ENCODE results near the gene MAP3K20.
"Not testable (repeated sequence)": the region's sequence is repeated elsewhere in the genome, so short reads cannot be mapped to it uniquely, and the experiment has no call there.

The MAP3K20 gene

DNA sequence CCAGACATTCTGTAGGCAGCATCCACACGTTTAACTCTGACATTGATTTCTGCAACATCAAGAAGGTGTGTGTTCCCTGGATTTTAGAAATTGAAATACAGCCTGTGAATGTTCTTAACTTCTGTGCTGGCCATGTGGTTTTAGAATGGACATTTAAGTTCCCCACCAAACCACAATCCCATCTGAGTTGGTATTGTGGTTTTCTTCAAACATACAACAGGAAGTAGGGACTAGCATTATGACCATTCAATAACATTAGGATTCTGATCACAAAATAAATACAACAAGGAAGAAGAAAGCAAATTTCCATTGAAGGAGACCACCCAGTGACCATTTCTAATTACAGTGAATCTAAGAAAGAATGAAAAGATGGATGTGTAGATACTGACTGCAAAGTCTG is 51.2 kb downstream of the MAP3K20 start:
- no peak for DNase-seq

- not testable (repeated sequence) for DNase-seq
Measured at GRCh38 chr2:173128132-173128531, 52.5 kb downstream of the MAP3K20 start.

DNA sequence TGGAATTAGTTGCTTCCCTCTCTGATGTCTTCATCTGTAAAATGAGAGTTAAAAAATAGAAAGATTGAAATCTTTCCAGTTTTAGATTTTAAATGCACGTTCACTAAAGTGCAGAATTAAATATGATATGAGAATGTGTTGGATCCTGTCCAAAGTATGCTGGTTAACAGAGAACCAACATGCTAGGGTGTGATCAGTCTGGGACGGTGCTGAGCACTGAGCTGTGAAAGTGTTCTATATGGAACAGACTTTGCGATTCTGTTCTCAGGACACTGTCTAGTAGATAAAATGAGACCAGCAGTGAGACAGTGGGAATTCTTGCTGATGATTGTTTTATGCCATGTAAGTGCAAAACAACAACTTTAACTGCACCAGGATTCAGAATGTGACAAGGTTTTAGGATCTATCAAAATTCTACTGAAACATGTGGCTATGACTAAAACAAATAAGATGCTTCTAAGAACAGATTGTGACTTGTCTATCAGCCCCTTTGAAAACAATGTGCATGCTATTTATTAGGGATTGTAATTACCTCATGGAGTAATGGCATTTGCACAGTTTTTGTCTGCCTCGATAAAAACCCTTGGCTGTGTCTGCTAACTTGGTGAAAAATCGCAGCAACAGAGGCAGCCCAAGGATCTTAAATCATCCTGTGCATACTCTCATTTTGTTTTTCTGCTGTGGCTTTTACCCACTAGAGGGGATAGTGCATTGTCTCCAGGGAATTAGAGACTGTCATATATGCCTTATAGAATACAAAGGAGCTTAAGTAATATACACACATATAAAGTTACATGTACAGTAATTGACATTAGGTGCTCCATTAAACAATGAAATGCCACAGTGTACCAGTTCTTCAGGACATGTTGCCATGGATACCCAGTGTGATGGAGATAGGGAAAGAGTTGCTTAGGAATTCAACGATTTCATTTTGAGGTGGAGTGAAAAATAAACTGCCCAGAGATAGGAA is 55.1 kb downstream of the MAP3K20 start:
- no peak for DNase-seq

GRCh38 chr2:173132531-173132930 is 56.9 kb downstream of the MAP3K20 start:
- DNase-seq = no peak

- no peak for DNase-seq
Measured at GRCh38 chr2:173134703-173135102, 59.1 kb downstream of the MAP3K20 start.

GRCh38 chr2:173136067-173136466 is 60.4 kb downstream of the MAP3K20 start:
- DNase-seq = no peak

GRCh38 chr2:173136599-173136998 is 61.0 kb downstream of the MAP3K20 start:
- no peak for DNase-seq

- no peak for DNase-seq
Measured at GRCh38 chr2:173137610-173138009, 62.0 kb downstream of the MAP3K20 start.

- no peak for DNase-seq
Measured at GRCh38 chr2:173138962-173139361, 63.3 kb downstream of the MAP3K20 start.

- no peak for DNase-seq
Measured at GRCh38 chr2:173141666-173142065, 66.0 kb downstream of the MAP3K20 start.

DNA sequence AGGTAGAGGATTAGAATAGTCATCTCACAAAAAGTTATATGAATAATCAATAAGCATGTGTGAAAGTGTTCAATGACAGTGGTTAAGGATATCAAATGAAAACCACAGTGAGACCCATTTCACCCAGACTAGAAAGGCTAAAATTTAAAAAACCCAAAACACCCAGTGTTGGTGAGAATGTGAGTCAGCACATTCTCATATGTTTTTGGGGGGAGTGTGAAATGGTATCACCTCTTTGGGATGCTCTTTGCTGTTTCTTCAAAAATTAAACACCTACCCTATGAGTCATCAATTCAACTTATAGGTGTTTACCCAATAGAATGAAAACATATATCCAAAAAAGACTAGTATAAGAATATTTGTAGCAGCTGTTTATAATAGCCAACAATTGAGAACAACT is 69.8 kb downstream of the MAP3K20 start:
- DNase-seq = no peak

DNA sequence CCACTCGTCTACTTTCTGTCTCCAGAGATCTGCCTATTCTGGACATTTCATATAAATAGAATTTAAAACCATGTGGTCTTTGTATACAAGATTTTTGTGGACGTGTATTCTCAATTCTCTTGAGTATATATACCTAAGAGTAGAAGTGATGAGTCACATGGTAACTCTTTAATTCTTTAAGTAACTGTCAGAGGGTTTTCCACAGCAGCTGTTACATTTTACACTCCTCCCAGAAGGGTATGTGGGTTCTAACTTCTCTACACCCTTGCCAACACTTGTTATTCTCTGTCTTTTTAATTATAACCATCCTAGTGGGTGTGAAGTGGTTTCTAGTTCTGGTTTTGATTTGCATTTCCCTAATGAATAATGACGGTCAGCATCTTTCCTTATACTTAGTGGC is 70.9 kb downstream of the MAP3K20 start:
- DNase-seq = no peak

- no peak for DNase-seq
Measured at GRCh38 chr2:173148520-173148919, 72.9 kb downstream of the MAP3K20 start.

GRCh38 chr2:173149491-173149890 is 73.8 kb downstream of the MAP3K20 start:
- DNase-seq = no peak

DNA sequence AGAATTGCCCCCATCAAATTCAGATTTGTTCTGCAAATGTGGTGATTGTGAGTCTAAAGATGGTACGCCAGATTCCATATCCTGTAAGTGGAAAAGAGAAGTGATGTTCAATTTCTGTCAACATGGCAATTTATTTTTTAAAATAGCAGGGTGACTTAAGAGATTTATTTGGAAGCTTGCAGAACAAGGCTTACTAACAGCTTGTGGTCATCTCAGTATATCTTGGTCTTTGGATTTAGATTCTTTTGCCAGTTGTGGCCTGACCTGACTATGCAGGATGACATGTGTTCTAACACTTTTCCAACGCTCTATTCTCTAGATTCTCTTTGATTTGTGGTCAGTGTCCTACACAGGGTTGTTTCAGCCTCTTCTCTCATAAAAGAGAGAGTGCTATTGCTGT is 74.4 kb downstream of the MAP3K20 start:
- DNase-seq = no peak

GRCh38 chr2:173150963-173151362 is 75.3 kb downstream of the MAP3K20 start:
- no peak for DNase-seq

- no peak for DNase-seq
Measured at GRCh38 chr2:173151671-173152401, 76.2 kb downstream of the MAP3K20 start.

DNA sequence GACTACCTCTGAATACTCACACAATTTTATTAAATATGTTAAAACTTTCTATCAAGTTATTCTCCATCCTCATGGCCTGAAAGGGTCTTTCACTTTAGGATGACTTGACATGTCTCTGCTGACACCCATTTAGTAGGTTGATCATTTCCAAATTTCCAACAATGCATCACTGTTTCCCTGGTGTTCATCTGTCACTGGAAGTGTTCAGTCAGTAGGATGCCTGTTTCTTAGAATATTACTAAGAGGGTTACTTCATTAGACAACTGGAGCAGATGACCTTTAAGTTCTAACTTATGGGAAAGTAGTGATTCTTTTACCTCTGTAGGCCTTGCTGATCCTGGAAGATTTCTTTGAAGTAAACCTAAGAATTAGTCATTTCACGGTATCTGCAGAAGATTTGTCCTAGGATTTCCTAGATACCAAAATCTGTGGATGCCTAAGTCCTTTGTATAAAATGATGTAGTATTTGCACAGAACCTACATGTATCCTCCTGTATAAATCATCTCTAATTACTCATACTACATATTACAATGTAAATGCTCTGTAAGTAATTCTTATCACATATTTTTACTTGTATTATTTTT is 77.7 kb downstream of the MAP3K20 start:
- DNase-seq = no peak

- DNase-seq = no peak
Measured at GRCh38 chr2:173157676-173158293, 82.1 kb downstream of the MAP3K20 start.

DNA sequence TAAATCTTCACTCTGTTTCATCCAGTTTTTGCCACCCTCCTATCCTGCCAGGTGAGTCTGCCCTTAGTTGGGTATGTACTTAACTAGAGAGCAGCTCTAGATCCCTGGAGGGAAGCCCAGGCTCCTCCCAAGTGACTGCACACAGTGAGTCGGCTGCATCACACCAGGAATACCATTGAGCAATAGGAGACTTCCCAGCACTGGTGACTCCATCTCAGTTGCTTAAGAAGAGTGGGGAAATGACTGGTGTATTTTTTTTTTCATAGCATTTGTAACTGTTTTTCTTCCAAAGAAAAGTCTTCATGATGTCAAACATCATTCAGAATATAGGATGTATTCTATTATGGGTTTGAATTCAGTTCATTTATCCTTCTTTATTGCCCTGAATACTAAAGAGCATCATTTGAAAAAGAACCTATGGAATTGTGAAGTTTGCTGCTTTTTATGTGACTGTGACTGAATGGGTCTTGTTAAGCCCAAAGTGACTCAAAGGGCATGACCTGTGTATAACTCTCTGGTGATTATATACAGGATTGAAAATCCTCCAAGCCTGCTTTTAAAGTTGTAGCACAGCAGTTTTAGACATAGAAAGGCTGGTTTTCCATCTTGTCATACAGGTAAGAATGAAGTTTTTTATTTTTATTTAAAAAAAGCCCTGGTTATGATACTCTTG is 84.3 kb downstream of the MAP3K20 start:
- DNase-seq = no peak

- DNase-seq = no peak
Measured at GRCh38 chr2:173160618-173161017, 85.0 kb downstream of the MAP3K20 start.

DNA sequence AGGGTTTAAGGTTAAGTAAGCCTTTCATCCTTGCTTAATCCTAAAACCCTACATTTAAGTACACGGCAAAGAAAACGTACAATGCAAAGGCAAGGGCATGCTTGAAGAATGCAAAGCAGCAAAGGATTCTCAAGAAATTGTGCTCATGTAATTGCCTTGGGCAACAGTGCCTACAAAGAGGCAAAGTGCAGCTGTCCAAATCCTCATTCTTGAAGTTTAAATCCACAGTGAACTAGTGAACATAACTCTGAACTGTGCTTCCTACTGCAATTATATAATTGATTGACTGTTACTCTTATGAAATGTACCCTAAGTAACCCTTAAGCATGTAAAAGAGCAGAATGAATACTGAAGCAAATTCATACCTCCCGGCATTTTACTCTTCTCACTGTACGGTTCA is 85.4 kb downstream of the MAP3K20 start:
- no peak for DNase-seq

DNA sequence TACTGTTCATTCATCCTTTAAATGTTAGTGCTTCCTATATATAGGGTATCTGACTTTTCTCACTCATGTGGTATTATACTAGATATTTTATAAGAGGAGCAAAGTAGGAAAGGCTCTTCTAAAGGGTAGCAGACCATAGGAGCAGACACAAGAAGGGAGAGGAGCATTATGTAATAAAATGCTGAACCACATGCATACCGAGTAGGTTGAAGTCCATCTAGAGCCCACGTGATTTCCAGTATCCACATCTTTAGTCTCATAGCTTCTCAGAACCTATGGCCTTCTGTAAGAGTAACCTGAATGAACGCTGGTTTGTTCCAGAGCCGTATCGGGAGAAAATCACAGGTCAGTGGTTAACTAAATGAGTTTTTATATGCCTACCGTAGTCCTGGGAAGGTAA is 85.9 kb downstream of the MAP3K20 start:
- DNase-seq = no peak
